NCI-H1092 treated with DMSO at 0.1 percent for 48 hours (cell line): ENCODE results near the gene SRGAP1.
"Not testable (repeated sequence)": the region's sequence is repeated elsewhere in the genome, so short reads cannot be mapped to it uniquely, and the experiment has no call there.

Experiments used
- DNase-seq: peaks from one replicate; lab custom pipeline; 2025; lab: John Stamatoyannopoulos, UW

SRGAP1 gene

DNA sequence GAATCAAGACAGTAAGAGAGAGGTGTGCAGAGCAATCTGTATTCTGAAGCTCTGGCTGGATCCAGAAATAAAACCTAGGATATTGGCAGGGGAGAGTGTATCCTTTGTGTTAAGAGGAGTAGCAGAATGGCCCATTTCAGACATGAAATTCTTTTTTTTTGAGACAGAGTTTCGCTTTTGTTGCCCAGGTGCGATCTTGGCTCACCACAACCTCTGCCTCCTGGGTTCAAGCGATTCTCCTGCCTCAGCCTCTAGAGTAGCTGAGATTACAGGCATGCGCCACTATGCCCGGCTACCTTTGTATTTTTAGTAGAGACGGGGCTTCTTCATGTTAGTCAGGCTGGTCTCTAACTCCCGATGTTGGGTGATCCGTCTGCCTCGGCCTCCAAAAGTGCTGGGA, 6.1 kb upstream of the SRGAP1 start:
- no peak for DNase-seq

DNA sequence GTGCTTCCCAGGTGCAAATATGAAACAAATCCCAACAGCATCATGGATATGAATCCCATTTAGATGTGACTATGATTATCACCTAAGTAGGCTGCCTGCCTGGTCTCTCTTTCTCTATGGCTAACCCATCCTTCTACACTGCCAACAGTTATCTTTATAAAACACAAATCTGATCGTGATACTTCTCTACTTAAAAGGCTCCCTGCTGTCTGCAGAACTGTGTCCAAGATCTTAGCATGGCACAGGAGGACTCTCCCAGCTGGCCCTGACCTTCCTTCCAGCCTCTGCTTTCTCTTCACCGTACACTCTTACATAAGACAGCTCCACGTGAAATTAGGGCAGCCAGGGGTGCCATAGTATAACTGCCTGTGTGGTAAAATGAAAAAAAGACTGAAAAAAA, 3.5 kb upstream of the SRGAP1 start:
- DNase-seq: no peak

DNA sequence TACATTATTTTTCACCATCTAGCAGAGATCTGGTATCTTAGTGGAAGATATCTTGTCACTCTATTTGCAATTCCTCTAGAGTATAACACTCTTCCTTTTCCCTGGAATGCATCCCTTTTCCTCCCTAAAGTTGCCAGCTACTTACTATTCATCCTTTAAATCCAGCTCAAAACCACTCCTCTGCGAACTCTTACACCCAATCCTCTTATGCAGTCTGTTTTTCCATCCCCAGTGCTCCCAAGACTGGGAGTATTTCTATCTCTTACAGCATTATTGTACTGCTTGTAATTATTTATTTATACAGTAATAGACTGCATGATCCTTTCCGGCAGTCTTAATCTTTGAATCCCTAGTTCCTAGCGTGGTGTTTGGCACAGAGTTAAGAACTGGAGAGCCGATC, 2.9 kb upstream of the SRGAP1 start:
- no peak for DNase-seq

DNA sequence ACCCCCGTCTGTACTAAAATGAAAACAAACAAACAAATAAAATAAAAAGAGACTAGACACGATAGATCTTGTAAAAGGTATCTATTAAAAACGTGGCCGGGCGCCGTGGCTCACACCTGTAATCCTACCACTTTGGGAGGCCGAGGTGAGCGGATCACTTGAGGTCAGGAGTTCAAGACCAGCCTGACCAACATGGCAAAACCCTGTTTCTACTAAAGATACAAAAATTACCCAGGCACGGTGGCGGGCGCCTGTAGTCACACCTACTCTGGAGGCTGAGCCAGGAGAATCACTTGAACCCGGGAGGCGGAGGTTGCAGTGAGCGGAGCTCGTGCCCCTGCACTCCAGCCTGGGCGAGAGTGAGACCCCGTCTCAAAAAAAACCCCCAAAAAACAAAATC, 1.8 kb upstream of the SRGAP1 start:
- DNase-seq: not testable (repeated sequence)

DNA sequence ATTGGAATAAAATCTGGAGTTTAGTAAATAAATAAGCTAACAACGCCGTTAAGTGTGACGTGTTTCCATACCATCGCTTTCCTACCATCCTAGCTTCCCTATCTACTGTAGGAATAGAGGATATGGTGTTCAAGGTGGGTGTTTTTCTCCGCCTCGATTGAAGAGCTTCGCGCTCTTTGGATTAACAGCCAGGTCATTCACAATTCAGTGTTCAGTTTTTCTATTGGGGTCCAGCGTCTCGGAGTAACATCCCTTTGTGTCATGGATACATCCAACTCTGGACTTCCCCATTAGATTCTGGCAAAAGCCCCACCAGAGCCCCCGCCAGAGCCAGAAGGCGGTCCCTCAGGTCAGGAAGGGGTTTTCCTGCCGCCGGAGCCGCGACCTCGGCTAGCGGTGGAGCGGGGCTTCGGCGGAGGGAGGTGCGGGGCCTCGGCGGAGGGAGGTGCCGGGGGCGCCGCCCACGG, 1.2 kb upstream of the SRGAP1 start:
- DNase-seq: no peak

DNA sequence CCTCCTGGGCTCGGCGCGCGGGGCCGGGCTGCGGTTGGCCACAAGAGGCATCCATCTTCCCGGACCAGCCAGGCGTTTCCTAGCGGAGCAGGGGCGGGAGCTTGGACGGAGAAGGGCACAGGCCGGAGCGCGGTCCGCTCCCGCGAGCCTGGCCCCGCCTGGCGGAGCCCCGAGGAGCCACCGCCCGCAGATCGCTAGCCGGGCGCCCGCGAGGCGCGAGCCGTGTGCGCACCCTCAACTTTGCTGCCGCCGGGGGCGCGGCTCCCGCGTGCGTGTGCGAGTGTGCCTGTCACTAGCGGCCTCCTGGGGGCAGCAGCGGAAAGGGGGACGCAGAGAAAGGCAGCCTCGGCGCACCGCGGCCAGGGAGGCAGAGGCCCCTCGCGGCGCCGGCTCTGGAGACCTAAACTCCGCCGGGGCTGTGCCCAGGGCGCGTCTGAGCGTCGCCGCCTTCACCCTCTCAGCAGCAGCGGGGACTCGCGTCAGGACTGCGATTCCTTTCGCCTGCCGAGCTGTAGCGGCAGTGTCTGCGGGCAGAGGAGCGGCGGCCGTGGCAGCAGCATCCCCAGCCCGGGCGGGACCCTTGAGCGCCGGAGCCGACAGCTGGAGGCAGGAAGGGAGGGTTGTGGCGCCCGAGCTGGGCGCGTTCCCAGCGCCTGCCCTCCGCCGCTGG, 644 bp upstream of the SRGAP1 start:
- DNase-seq: peak; percentile 96

DNA sequence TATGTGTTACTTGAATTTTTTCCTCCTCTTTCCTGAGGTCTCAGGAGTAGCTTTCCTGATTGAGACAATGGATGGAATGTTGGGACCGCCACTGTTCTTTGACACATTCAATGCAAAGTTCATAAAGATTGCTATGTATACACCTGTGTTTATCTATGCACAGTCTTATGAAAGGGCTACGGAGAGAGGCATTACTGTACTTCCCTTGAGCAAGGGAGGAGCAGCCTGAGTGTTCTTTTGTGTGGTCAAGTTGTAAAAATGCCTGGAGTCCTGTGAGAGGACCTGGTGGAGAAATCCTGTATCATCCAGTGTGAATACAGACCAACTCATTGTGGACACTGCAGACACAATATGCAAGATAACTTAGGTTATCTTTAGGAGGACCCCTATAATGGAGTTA, 1.2 kb downstream of the SRGAP1 start:
- peak; percentile 29 for DNase-seq

DNA sequence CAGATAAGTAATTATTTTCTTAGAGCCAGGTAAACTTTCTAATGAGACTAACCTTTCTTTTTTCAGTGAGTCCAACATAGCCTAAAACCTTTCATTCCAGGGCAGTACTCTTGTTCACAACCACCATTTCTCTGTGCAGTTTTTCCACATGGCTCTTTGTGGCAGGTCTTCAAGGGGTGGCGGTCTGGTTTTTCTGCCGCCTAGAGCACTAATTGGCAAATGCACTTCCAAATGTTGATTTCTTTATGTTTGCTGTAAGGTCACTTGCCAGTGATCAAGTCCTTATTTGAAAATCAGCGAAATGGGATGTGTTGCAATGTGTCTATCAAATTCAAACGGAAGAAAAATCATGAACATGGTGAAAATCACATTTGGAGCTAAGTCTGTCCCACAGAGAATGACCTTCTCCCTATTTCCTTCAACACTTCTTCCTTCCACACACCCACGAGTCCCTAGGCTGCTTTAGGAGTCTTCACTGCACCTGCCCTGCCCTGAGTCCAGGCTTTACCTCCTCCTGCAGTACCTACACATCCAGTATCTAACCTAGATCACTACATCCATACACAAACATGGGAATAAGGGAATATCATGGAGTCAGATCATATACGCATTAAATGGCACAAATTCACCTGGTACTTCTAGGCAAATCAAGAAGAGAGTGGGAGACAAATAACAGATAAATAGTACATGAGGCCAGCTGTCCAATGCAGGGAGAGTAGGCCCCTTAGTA, 1.9 kb downstream of the SRGAP1 start:
- DNase-seq: peak; percentile 36

DNA sequence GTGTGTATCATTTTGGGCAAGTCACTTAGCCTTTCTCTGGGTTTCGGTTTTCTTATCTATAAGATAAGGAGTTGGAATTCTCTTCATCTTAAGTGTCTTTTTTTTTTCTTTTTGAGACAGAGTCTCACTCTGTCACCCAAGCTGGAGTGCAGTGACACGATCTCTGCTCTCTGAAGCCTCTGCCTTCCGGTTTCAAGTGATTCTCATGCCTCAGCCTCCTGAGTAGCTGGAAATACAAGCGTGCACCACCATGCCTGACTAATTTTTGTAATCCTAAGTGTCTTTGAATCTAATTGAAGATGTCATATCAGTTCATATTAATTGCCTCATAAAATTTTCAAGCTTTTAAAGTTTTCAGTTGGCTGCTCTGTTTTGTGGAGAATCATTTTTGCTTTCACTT, 4.0 kb downstream of the SRGAP1 start:
- no peak for DNase-seq

DNA sequence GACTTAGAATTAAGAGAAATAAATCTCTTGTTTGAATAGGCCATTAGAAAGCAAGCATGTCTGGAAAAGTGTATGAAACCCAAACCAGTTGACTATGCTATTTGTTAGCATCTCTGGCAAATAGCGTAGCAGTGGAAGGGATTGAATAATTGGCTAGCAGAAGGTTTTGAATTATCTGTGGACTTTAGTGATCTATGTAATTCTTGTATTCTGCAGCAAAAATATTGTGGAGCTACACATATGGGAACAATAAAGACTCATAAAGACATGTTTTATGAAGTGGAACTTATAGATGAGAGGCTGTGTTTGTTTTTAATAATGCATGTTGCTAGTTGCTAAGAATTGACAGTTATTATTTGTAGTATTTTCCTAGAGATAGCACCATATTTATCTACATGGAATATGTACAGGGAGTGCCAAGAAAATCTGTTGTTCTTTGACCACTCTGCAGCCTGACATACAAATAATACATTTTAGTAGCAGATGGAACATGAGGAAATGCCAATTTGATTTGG, 4.7 kb downstream of the SRGAP1 start:
- no peak for DNase-seq

DNA sequence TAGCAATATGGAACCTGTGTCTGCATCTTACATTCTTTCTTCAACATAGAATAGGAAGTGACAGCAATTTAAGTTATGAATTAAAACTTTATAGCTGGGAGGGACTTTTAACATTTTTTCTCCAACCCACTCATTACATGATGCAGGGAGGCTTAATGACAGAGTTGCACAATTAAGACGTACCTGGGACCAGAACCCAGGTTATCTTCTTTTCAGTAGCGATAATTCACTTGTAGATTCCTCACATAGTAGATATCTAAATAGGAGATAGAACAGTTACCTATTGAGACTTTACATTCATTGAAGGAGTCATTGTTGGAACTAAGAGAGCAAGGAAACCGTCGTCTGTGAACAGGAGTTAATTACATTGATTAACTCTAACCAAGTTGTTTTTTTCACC, 5.1 kb downstream of the SRGAP1 start:
- DNase-seq: no peak

DNA sequence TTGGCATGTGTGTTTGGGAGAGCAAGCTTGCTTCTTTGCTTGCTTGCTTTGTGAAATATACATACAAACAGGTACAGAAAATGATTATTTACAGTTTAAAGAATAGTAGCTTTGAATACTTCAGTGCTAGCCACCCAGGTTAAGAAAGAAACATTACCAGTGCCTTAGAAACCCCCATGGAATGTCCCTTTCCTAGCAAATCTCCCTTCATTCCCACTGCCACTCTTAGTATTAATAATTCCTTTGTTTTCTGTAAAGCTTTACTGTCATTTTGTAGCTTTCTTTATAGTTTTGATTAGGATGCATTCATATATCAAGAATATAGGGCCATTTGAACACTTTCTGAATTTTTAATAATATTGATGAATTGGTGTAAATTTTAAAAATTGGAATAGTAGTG, 9.5 kb downstream of the SRGAP1 start:
- no peak for DNase-seq

DNA sequence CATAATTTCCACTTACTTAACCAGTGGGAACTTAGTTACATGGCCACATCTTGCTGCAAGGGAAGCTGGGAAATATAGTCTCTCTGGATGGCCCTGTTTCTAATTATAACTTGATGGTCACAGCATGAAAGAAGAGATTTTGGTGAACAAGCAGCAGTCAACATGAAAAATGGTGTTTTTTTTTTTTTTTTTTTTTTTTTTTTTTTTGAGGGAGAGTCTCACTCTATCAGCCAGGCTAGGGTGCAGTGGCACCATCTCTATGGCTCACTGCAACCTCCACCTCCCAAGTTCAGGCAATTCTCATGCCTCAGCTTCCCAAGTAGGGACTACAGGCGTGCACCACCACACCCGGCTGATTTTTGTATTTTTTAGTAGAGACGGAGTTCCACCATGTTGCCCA, 10.8 kb downstream of the SRGAP1 start:
- DNase-seq: no peak

DNA sequence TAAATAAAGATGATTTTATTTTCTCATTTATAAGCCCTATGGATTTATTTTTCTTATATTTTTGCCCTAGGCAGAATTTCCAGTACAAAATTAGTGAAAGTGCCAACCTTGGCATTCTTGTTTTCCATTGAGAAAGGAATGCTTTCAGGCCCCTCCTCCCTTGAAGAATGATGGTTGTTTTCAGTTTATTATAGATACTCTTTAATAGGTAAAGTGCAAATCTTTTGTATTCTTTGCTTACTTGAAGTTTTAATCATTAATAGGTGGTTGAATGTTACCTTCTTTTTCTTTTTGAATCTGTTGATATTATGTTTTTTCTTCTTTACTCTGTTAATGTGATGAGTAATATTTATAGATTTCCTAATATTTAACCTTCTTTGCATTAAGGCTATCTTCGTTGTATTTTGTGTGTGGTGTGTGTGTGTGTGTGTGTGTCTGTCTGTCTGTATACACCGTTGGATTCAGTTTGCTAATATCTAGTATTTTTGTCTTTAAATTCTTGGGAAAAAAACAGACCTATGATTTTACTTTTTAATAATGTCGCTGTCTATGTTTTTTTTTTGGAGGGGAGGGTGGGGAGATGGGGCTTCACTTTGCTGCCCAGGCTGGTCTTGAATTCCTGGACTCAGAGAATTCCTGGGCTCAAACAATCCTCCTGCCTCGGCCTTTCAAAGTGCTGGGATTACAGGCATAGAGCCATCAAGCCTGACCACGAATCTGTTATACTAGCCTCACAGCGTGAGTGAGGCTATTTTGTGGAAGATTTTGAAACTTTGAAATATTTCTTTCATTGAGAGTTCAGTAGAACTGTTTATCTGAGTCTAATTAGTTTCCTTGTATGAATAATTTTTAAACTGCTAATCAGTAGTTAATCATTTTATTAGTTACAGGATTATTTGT, 13.5 kb downstream of the SRGAP1 start:
- DNase-seq: no peak

DNA sequence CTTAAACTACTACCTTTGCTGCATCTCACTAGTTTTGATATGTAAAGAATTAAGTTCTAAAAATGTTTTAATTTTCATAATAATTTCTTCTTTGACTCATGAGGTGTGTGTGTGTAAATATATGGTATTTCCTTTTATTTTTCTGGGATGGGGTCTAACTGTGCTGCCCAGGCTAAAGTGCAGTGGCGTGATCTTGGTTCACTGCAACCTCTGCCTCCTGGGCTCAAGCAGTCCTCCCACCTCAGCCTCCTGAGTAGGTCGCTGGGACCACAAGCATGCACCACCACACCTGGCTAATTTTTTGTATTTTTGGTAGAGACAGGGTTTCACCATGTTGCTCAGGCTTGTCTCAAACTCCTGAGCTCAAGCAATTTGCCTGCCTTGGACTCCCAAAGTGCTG, 15.4 kb downstream of the SRGAP1 start:
- DNase-seq: not testable (repeated sequence)

DNA sequence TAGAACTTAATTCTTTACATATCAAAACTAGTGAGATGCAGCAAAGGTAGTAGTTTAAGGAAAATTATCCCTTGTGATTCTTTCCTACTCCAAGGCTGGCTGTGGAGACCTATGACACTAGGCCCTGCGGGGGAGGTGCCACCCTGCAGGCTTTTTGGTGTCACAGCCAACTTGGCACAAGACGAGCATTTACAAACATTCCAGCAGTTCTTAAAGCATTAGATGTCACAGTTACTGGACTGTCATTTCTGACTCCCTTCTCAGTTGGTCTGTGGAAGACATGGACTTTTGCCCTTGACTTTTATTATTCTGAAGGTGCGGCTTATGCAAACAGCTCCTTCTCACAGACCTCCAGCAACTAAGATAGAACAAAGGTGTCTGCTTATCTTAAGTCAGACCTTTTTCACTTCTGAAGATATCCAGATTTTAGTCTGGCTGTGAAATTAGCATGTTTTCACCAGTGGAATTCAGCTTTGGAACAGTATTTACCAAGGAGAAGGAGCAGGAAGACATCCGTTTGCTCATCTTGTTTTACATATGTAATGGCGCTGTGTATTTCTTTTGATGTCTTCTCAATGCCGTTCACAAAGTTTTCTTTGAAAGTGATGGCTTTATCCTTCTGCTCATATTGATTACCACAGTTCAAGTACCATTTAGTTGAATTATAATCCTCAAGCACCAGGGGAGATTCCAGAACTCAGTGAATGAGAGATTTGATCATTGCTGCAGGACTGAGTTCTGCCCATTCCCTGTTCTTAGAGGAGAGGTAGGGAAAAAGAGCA, 17.9 kb downstream of the SRGAP1 start:
- DNase-seq: no peak

DNA sequence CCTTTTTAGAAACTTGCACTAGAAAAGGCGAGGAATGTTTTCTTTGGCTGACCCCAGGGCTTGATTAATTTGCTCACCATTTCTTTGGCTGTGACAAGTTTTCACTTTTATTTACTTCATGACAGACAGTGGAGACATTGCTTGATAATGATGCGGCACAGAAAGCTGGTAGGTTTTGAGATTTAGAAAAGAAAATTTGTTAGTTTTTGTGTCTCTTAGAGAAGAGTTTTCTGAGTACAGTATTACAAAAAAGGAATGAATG, 18.4 kb downstream of the SRGAP1 start:
- no peak for DNase-seq

DNA sequence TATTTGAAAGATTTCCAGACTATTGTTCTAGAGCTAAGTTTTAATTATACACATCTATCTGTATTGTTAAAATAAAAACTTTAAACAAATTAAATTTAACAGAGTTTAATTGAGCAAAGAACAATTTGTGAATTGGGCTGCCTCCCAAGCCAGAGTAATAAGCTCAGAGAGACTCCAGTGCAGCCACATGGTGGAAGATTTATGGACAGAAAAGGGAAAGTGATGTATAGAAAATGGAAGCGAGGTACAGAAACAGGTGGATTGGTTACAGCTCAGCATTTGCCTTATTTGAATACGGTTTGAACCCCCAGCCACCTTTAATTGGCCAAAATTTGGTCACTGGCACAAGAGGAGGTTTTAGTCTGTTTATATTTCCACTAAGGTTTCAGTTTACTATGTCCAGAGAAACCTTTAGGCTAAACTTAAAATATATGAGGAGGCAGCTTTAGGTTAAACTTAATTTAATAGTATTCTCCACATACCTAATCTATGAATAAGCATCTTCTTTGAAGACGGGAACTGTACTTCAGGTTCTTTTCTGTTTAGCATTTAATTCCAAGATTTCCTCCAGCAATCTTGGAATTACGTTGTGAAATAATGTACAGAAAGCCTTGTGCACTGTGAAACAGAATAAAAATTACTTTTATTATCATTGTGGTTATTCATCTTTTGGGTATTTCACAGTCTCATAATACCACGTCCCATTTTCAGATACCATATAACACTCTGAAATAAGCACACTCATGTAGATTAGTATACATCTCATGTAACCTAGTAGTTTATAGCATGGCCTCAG, 19.4 kb downstream of the SRGAP1 start:
- no peak for DNase-seq

DNA sequence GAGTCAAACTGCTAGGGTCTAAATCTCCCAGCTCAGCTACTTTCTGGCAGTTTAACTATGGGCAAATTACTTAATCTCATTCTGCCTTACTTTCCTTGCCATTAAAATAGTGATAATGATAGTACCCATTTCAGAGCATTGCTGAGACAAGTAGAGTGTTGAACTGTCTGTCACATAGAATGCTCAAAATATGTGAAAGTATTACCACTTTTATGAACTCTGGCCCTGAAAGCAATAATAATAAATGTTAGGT, 19.9 kb downstream of the SRGAP1 start:
- DNase-seq: no peak

DNA sequence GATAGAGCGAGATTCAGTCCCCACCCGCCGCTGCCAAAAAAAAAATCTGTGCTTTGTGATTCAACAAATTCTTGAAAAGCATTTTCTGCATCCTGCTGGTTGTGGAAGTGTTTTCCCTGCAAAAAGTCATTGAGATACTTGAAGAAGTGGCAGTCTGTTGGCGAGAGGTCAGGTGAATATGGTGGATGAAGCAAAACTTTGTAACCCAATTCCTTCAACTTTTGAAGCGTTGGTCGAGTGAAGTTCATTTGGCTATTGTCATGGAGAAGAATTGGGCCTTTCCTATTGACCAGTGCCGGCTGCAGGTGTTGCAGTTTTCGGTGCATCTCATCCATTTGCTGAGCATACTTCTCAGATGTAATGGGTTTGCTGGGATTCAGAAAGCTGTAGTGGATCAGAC, 20.9 kb downstream of the SRGAP1 start:
- no peak for DNase-seq

DNA sequence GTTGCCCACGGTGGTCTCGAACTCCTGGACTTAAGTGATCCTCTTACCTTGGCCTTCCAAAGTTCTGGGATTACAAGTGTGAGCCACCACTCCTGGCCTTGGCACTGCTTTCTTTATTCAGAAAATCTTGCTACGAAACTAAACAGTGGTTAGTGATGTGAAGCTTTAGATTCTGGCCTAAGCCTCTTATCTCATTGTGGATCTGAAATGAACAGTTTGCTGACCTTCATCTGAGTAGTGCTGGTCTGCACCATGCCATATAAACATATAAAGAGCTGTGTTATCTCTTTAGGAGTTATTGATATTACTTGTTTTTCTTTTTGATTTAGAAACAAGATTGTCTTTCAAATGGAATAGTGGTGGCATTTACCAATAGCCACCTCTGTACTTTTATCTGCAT, 22.6 kb downstream of the SRGAP1 start:
- no peak for DNase-seq

DNA sequence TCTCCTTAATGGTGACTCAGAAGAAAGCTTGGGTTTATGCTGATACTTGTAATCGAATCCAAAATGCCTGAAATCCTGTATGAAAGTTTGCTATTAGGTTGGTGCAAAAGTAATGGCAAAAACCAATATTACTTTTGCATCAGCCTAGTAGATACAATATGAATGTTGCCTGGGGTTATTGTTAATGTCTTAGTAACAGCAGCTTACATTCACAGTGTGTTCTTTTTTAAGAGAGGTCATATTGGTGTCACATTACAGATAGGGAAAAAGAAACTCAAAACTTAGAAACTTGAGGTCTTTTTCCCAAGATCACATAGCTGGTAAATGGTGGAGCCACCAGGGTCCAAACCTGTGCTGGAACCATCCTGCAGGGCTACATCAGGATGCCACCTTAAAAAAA, 25.2 kb downstream of the SRGAP1 start:
- DNase-seq: no peak
